IMR-90 (cell line): Measurements from ENCODE around the gene ZCCHC24. TPM values are rescaled to one million over a fixed set of nuclear protein-coding genes. Genes with fewer than 3 reads are reported as not detected.
A peak's percentile ranks its signal among the peaks of the same experiment; 100 is the strongest.

Experiments used
- ATAC-seq: fragments of 200-7000 bp; cut with Tn5 transposase; 2 replicates; pipeline ENCODE4 v1.9.1; 2020; ENCODE audit warnings: low read depth, mild to moderate bottlenecking, moderate library complexity
- BruUV-seq: library from RNA; stranded (reverse); fragments of 400-500 nt; replicated peaks from 2 replicates; lab custom pipeline; 2021; lab: Mats Ljungman, UMichigan
- CTCF ChIA-PET: fragments of 300-600 bp; formaldehyde crosslinking; extraction: SDS; loops from one replicate; lab custom pipeline; 2021; ENCODE audit warnings: antibody characterized with exemption; lab: Yijun Ruan, JAX
- POLR2A ChIA-PET: fragments of 300-600 bp; sonication (Branson Sonifier 250); formaldehyde crosslinking; loops from one replicate; lab custom pipeline; 2022; ENCODE audit warnings: antibody characterized with exemption; ENCODE audit not compliant: unreplicated experiment; lab: Charles Lee
- DNase-seq: peaks from one replicate; pipeline ENCODE4 v3.0.0; 2013
- H2AFZ ChIP-seq: replicated peaks from 2 replicates; pipeline ENCODE3; 2013; ENCODE audit warnings: low read length, mild to moderate bottlenecking; ENCODE audit not compliant: poor library complexity
- H2AK5ac ChIP-seq: 2 replicates; pipeline ENCODE4 v1.6.1; 2013; ENCODE audit warnings: low read depth, low read length, inconsistent platforms
- H2AK9ac ChIP-seq: replicated peaks from 2 replicates; pipeline ENCODE3; 2013; ENCODE audit warnings: mild to moderate bottlenecking, low read depth, low read length, moderate library complexity; ENCODE audit not compliant: poor library complexity
- H2BK120ac ChIP-seq: 2 replicates; pipeline ENCODE4 v1.6.1; 2013; ENCODE audit warnings: low read depth, low read length, inconsistent platforms
- H2BK15ac ChIP-seq: 3 replicates; pipeline ENCODE4 v1.6.1; 2013; ENCODE audit warnings: low read depth, low read length, inconsistent platforms
- H2BK20ac ChIP-seq: 2 replicates; pipeline ENCODE4 v1.6.1; 2013; ENCODE audit warnings: low read depth, mild to moderate bottlenecking, inconsistent platforms, low read length, moderate library complexity
- H2BK5ac ChIP-seq: 2 replicates; pipeline ENCODE4 v1.6.1; 2013; ENCODE audit warnings: mild to moderate bottlenecking, low read depth, low read length, inconsistent platforms; ENCODE audit not compliant: poor library complexity, severe bottlenecking
- H3K14ac ChIP-seq: replicated peaks from 2 replicates; pipeline ENCODE4 v1.6.1; 2013; ENCODE audit warnings: low read depth, low read length, inconsistent platforms
- H3K18ac ChIP-seq: 2 replicates; pipeline ENCODE4 v1.6.1; 2013; ENCODE audit warnings: low read depth, low read length, control low read depth
- H3K23ac ChIP-seq: 2 replicates; pipeline ENCODE4 v1.6.1; 2013; ENCODE audit warnings: low read depth, low read length, inconsistent platforms
- H3K27ac ChIP-seq: 2 replicates; pipeline ENCODE4 v1.5.1; 2013; ENCODE audit warnings: mild to moderate bottlenecking, control low read depth, low read length; ENCODE audit not compliant: insufficient read depth
- H3K27me3 ChIP-seq: 2 replicates; pipeline ENCODE4 v1.6.1; 2013; ENCODE audit warnings: low read length; ENCODE audit not compliant: control insufficient read depth, insufficient read depth
- H3K36me3 ChIP-seq: 2 replicates; pipeline ENCODE4 v1.6.1; 2013; ENCODE audit warnings: low read length, mixed read lengths; ENCODE audit not compliant: control insufficient read depth, insufficient read depth
- H3K4ac ChIP-seq: 2 replicates; pipeline ENCODE4 v1.6.1; 2013; ENCODE audit warnings: low read depth, low read length, inconsistent platforms
- H3K4me1 ChIP-seq: 2 replicates; pipeline ENCODE4 v1.6.1; 2013; ENCODE audit warnings: low read length, mixed read lengths; ENCODE audit not compliant: control insufficient read depth, insufficient read depth
- H3K4me2 ChIP-seq: 2 replicates; pipeline ENCODE4 v1.6.1; 2013; ENCODE audit warnings: low read depth, mild to moderate bottlenecking, control low read depth, low read length, moderate library complexity
- H3K4me3 ChIP-seq: 2 replicates; pipeline ENCODE4 v1.5.1; 2013; ENCODE audit warnings: low read depth, mild to moderate bottlenecking, control low read depth, low read length, moderate library complexity; ENCODE audit not compliant: insufficient read depth
- H3K56ac ChIP-seq: 2 replicates; pipeline ENCODE4 v1.6.1; 2013; ENCODE audit warnings: low read length, inconsistent platforms; ENCODE audit not compliant: insufficient read depth; ENCODE audit errors: extremely low read depth
- H3K79me1 ChIP-seq, 2 experiments: 2 replicates each; pipeline ENCODE4 v1.6.1; 2013; ENCODE audit warnings: low read length in 2 of 2, inconsistent platforms in 1 of 2, low read depth in 1 of 2
- H3K9ac ChIP-seq: 2 replicates; pipeline ENCODE4 v1.6.1; 2013; ENCODE audit warnings: low read depth, low read length, control low read depth
- H3K9me1 ChIP-seq: 2 replicates; pipeline ENCODE4 v1.6.1; 2013; ENCODE audit warnings: low read length, inconsistent platforms; ENCODE audit not compliant: insufficient read depth
- H3K9me3 ChIP-seq: 2 replicates; pipeline ENCODE4 v1.6.1; 2013; ENCODE audit warnings: low read length; ENCODE audit not compliant: control insufficient read depth, insufficient read depth
- H4K20me1 ChIP-seq: 2 replicates; pipeline ENCODE4 v1.6.1; 2013; ENCODE audit warnings: low read length, inconsistent platforms; ENCODE audit not compliant: insufficient read depth
- H4K5ac ChIP-seq: 2 replicates; pipeline ENCODE4 v1.6.1; 2013; ENCODE audit warnings: mild to moderate bottlenecking, low read depth, low read length, control low read depth
- H4K8ac ChIP-seq, 2 experiments: 2 replicates each; pipeline ENCODE4 v1.6.1; 2013; ENCODE audit warnings: low read depth in 2 of 2, low read length in 2 of 2, control low read depth in 1 of 2, inconsistent platforms in 1 of 2
- H4K91ac ChIP-seq: 2 replicates; pipeline ENCODE4 v1.6.1; 2013; ENCODE audit warnings: low read depth, low read length, inconsistent platforms; ENCODE audit not compliant: insufficient read depth
- BHLHE40 ChIP-seq: fragments of 150-350 bp; IDR thresholded peaks from 2 replicates; pipeline ENCODE4 v1.6.1; 2016; ENCODE audit warnings: mild to moderate bottlenecking, low read depth, low read length
- CEBPB ChIP-seq: IDR thresholded peaks from 2 replicates; pipeline ENCODE4 v1.6.1; 2012; ENCODE audit warnings: low read depth, low read length, improper control_type of control experiment
- CHD1 ChIP-seq: IDR thresholded peaks from 2 replicates; pipeline ENCODE4 v1.6.1; 2012; ENCODE audit warnings: low read depth, low read length, improper control_type of control experiment
- CTCF ChIP-seq: conservative IDR thresholded peaks from 2 replicates; pipeline ENCODE4 v1.5.1; 2012; ENCODE audit warnings: mild to moderate bottlenecking, low read depth, low read length, improper control_type of control experiment
- ELK1 ChIP-seq: fragments of 150-350 bp; IDR thresholded peaks from 2 replicates; pipeline ENCODE4 v1.6.1; 2016; ENCODE audit warnings: low read depth, mild to moderate bottlenecking, low read length, moderate library complexity, borderline replicate concordance
- FOS ChIP-seq: fragments of 150-350 bp; IDR thresholded peaks from 2 replicates; pipeline ENCODE4 v1.6.1; 2016; ENCODE audit warnings: low read depth, low read length
- MAFK ChIP-seq: IDR thresholded peaks from 2 replicates; pipeline ENCODE4 v1.6.1; 2012; ENCODE audit warnings: low read depth, low read length, improper control_type of control experiment
- MAZ ChIP-seq: IDR thresholded peaks from 2 replicates; pipeline ENCODE4 v1.6.1; 2012; ENCODE audit warnings: low read depth, mild to moderate bottlenecking, low read length, improper control_type of control experiment, moderate library complexity, borderline replicate concordance
- MXI1 ChIP-seq: IDR thresholded peaks from 2 replicates; pipeline ENCODE4 v1.6.1; 2012; ENCODE audit warnings: low read depth, mild to moderate bottlenecking, low read length, moderate library complexity, borderline replicate concordance
- NFE2L2 ChIP-seq: fragments of 150-350 bp; IDR thresholded peaks from 2 replicates; pipeline ENCODE4 v1.6.1; 2016; ENCODE audit warnings: low read depth, mild to moderate bottlenecking, low read length
- RAD21 ChIP-seq: IDR thresholded peaks from 2 replicates; pipeline ENCODE4 v1.6.1; 2012; ENCODE audit warnings: low read length, improper control_type of control experiment
- RCOR1 ChIP-seq: IDR thresholded peaks from 2 replicates; pipeline ENCODE4 v1.6.1; 2012; ENCODE audit warnings: mild to moderate bottlenecking, low read length, improper control_type of control experiment; ENCODE audit not compliant: insufficient replicate concordance
- RFX5 ChIP-seq: IDR thresholded peaks from 2 replicates; pipeline ENCODE4 v1.8.0; 2012; ENCODE audit warnings: low read depth, mild to moderate bottlenecking, low read length, moderate library complexity
- SMC3 ChIP-seq: fragments of 150-350 bp; IDR thresholded peaks from 2 replicates; pipeline ENCODE4 v1.6.1; 2016; ENCODE audit warnings: low read depth, mild to moderate bottlenecking, antibody characterized with exemption, low read length, moderate library complexity
- WGBS, 2 experiments: methylation state at CpG; one replicate each; pipeline versions ENCODE4 v1.1.5 to v1.1.7; 2013; ENCODE audit warnings: missing lambda C conversion rate in 2 of 2; ENCODE audit not compliant: insufficient read length in 1 of 2; ENCODE audit errors: extremely low coverage in 2 of 2; 5-methylcytosine and 5-hydroxymethylcytosine counted together
- dilution Hi-C: fragments of 300-500 bp; cut with HindIII; formaldehyde crosslinking; loops from one replicate; pipeline ENCODE4 v1.14.3; 2018; ENCODE audit warnings: low sequenced_read_pairs; ENCODE audit not compliant: unreplicated experiment
- in situ Hi-C: fragments of 300-500 bp; cut with MboI; formaldehyde crosslinking; loops from 3 replicates; pipeline ENCODE4 v1.14.3; 2019; ENCODE audit warnings: low sequenced_read_pairs, inconsistent platforms, mixed read lengths
- intact Hi-C: fragments of 100-400 bp; cut with micrococcal nuclease; formaldehyde crosslinking; loops from 2 replicates; pipeline ENCODE4 v1.10.0; 2022
- polyA plus RNA-seq, 3 experiments: library from polyadenylated mRNA; depleted of rRNA; stranded (reverse); fragments of >200 nt; gene quantifications; 2 replicates each; pipeline ENCODE4 v1.2.3, GENCODE V29; 2012; ENCODE audit warnings: low replicate concordance in 1 of 3
- total RNA-seq: library from RNA; depleted of rRNA; stranded (reverse); fragments of >200 nt; gene quantifications from 2 replicates; pipeline ENCODE4 v1.2.3, GENCODE V29; 2012
- TF ChIP-seq, protein P1 (sequence below): fragments of 150-350 bp; IDR thresholded peaks from 2 replicates; pipeline ENCODE4 v1.6.1; 2017; ENCODE audit warnings: mild to moderate bottlenecking, antibody characterized with exemption, low read length, low read depth

The ZCCHC24 gene
- total and polyA plus RNA-seq, 2 of the 4 experiments (the other 2 are of a cell fraction) = 15.1 to 25.9 TPM

DNA sequence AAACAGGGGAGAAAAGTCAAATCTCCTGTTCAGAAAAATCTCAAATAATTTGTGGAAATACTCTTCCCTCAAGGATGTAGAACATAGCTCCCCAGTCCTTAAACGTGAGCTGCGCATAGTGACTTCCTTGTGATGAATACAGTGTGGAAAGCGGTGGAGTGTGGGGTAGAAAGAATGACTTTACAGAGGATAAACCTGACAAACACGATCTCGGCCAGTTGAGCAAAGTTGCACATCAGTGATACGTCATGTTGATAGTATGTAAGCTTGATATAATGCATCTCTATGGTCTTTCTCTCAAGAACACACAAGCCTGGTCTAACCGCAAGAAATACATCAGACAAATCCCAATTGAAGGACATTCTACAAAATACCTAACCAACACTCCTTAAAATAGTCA is 32.0 kb upstream of the ZCCHC24 start:
- H3K79me1 ChIP-seq = no peaks in the 10 kb centered on the region
- no peak overlapping the region for H2BK15ac ChIP-seq
- H3K18ac ChIP-seq = no peak overlapping the region
- no peaks in the 10 kb centered on the region for H3K4me1 ChIP-seq
- no peak overlapping the region for H3K23ac ChIP-seq
- no peaks in the 10 kb centered on the region for H3K9me3 ChIP-seq
- no peak overlapping the region for H3K4ac ChIP-seq
- H2AK5ac ChIP-seq = no peak overlapping the region
- H4K5ac ChIP-seq = no peak overlapping the region
- H3K36me3 ChIP-seq = no peaks in the 10 kb centered on the region
- no peak overlapping the region for H3K4me3 ChIP-seq
- DNase-seq (peak; percentile 44), ATAC-seq (no peak; the same call in 1 of the 2 replicates)
- no peak overlapping the region for H4K8ac ChIP-seq
- CTCF ChIA-PET = interaction anchor here (2.6 kb wide), 1 partner anchor 10 kb away, joined by 11 read pairs; no protein-coding TSS in a partner anchor
- dilution Hi-C loops (no loop called here), in situ Hi-C loops (loop anchor here (25.0 kb wide), 1 partner anchor 90 kb away; no protein-coding TSS in a partner anchor), intact Hi-C loops (no loop called here)
- no TSS peak for BruUV-seq
- no peaks in the 10 kb centered on the region for H3K9me1 ChIP-seq
- H3K56ac ChIP-seq = no peak overlapping the region
- no peak overlapping the region for H3K9ac ChIP-seq
- peaks cover 1% of the 10 kb centered on the region; the same call in 1 of the 2 replicates for H3K27me3 ChIP-seq
- no peak overlapping the region for H4K91ac ChIP-seq
- H2AK9ac ChIP-seq = no peak overlapping the region
- H3K14ac ChIP-seq = no peak overlapping the region
- H3K4me2 ChIP-seq = no peak overlapping the region
- POLR2A ChIA-PET = no interaction called here
- no peak overlapping the region for H2BK5ac ChIP-seq
- no peak overlapping the region for H2BK20ac ChIP-seq
- H2AFZ ChIP-seq = no peak overlapping the region
- no peaks in the 10 kb centered on the region for H4K20me1 ChIP-seq
- TF ChIP-seq NFE2L2 (no peak), FOS (no peak), CEBPB (no peak), MAFK (no peak), ELK1 (no peak), BHLHE40 (no peak), CHD1 (no peak), MXI1 (no peak), RAD21 (no peak), CTCF (no peak), MAZ (no peak), RCOR1 (no peak), SMC3 (no peak), RFX5 (no peak)
- TF ChIP-seq, protein P1, sequence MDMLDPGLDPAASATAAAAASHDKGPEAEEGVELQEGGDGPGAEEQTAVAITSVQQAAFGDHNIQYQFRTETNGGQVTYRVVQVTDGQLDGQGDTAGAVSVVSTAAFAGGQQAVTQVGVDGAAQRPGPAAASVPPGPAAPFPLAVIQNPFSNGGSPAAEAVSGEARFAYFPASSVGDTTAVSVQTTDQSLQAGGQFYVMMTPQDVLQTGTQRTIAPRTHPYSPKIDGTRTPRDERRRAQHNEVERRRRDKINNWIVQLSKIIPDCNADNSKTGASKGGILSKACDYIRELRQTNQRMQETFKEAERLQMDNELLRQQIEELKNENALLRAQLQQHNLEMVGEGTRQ = no peak
- WGBS, 2 experiments = no CpG with 5 or more reads among the region's 7 CpGs
- no peak overlapping the region for H2BK120ac ChIP-seq
- no peak overlapping the region for H3K27ac ChIP-seq
